OCI-LY7 (cell line): ENCODE data around the gene FBXL17. TPM values are rescaled to one million over a fixed set of nuclear protein-coding genes. Genes with fewer than 3 reads are reported as not detected.

Source experiments
- BruUV-seq: library from RNA; stranded (reverse); fragments of 400-500 nt; replicated peaks from 2 replicates; lab custom pipeline; 2021; lab: Mats Ljungman, UMichigan
- CTCF ChIA-PET: fragments of 300-600 bp; sonication (Branson Sonifier 250); formaldehyde crosslinking; loops from one replicate; lab custom pipeline; 2022; ENCODE audit warnings: antibody characterized with exemption; ENCODE audit not compliant: unreplicated experiment; lab: Charles Lee
- POLR2A ChIA-PET: fragments of 300-600 bp; sonication (Branson Sonifier 250); formaldehyde crosslinking; loops from one replicate; lab custom pipeline; 2022; ENCODE audit warnings: antibody characterized with exemption; lab: Charles Lee
- DNase-seq: peaks from one replicate; pipeline ENCODE4 v3.0.0-alpha.2; 2015; ENCODE audit warnings: low spot score
- H2AFZ ChIP-seq: fragments of 200-600 bp; sonication (generic), shearing (Covaris generic); 2 replicates; pipeline ENCODE4 v1.6.1; 2014; ENCODE audit warnings: mild to moderate bottlenecking, antibody characterized with exemption, low read length, moderate library complexity
- H3K27ac ChIP-seq: fragments of 200-600 bp; sonication (generic); 2 replicates; pipeline ENCODE4 v1.5.1; 2014; ENCODE audit warnings: mixed run types, low read depth, mild to moderate bottlenecking, moderate library complexity, low read length, inconsistent platforms; ENCODE audit not compliant: poor library complexity, severe bottlenecking
- H3K36me3 ChIP-seq: fragments of 200-600 bp; sonication (generic); 2 replicates; pipeline ENCODE4 v1.6.1; 2014; ENCODE audit warnings: mild to moderate bottlenecking, antibody characterized with exemption, low read length, moderate library complexity, mixed read lengths; ENCODE audit not compliant: insufficient read depth
- H3K4me1 ChIP-seq: fragments of 200-600 bp; sonication (generic); 2 replicates; pipeline ENCODE4 v1.5.1; 2014; ENCODE audit warnings: mild to moderate bottlenecking, low read length; ENCODE audit not compliant: insufficient read depth, poor library complexity, severe bottlenecking
- H3K4me2 ChIP-seq: fragments of 200-600 bp; sonication (generic); 2 replicates; pipeline ENCODE4 v1.6.1; 2014; ENCODE audit warnings: mild to moderate bottlenecking, low read length
- H3K4me3 ChIP-seq: fragments of 200-600 bp; sonication (generic); 2 replicates; pipeline ENCODE4 v1.5.1; 2014; ENCODE audit warnings: mild to moderate bottlenecking, low read depth, low read length; ENCODE audit not compliant: poor library complexity, severe bottlenecking
- H3K79me2 ChIP-seq: fragments of 200-600 bp; sonication (generic); 2 replicates; pipeline ENCODE4 v1.6.1; 2016; ENCODE audit warnings: low read depth, mild to moderate bottlenecking, low read length, moderate library complexity, mixed read lengths; ENCODE audit not compliant: insufficient read depth
- H3K9me2 ChIP-seq: fragments of 200-600 bp; sonication (generic); 2 replicates; pipeline ENCODE4 v1.6.1; 2016; ENCODE audit warnings: mild to moderate bottlenecking, low read length, mixed read lengths; ENCODE audit not compliant: insufficient read depth
- H3K9me3 ChIP-seq: fragments of 200-600 bp; sonication (generic); 2 replicates; pipeline ENCODE4 v1.6.1; 2014; ENCODE audit warnings: mild to moderate bottlenecking, mixed run types, low read length, mixed read lengths
- H4K20me1 ChIP-seq: fragments of 200-600 bp; sonication (generic); 2 replicates; pipeline ENCODE4 v1.6.1; 2014; ENCODE audit warnings: mild to moderate bottlenecking, antibody characterized with exemption, low read length, moderate library complexity, mixed read lengths; ENCODE audit not compliant: insufficient read depth
- EZH2phosphoT487 ChIP-seq: fragments of 200-600 bp; sonication (generic); IDR thresholded peaks from 2 replicates; pipeline ENCODE4 v1.6.1; 2018; ENCODE audit warnings: low read depth, borderline replicate concordance, mild to moderate bottlenecking, mixed run types, antibody characterized with exemption, low read length, moderate library complexity, mixed read lengths
- intact Hi-C: fragments of 100-400 bp; cut with micrococcal nuclease; formaldehyde crosslinking; loops from one replicate; pipeline ENCODE4 v1.10.0; 2022; ENCODE audit not compliant: unreplicated experiment
- total RNA-seq, 2 experiments: library from RNA; depleted of rRNA in 1 of 2; stranded (reverse); fragments of >200 nt in 1 of 2; shearing (Covaris generic) in 1 of 2; gene quantifications; 2 replicates each; pipeline ENCODE4 v1.2.3, GENCODE V29; 2014 to 2022
- TF ChIP-seq, protein P1 (sequence below): fragments of 200-600 bp; sonication (generic); conservative IDR thresholded peaks from 2 replicates; pipeline ENCODE4 v1.5.1; 2014; ENCODE audit warnings: mild to moderate bottlenecking, antibody characterized with exemption, low read length, moderate library complexity, mixed read lengths

FBXL17 gene
- total RNA-seq, 2 experiments from 2014 or later = 10.2 to 21.6 TPM

DNA sequence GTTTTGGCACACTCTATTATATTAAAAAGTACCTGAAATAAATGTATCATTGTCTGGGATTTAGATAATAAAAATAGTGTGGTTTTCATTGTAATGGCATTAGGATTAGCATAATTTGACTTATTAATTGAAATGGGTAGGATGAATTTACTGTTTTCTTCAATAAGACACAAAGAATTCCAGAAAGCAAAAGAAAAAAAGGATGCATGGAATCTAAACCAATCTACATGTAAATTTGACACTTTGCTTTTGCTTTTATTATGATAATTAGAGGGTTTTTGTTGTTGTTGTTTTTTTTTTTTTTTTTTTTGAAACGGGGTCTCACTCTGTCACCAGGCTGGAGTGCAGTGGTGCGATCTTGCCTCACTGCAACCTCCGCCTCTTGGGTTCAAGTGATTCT, 406.3 kb downstream of the FBXL17 start:
- Histone ChIP-seq H3K4me3 (no peak overlapping the region), H3K4me2 (no peak overlapping the region), H3K9me3 (no peaks in the 10 kb centered on the region), H3K4me1 (no peaks in the 10 kb centered on the region), H3K79me2 (no peaks in the 10 kb centered on the region), H2AFZ (no peak overlapping the region), H4K20me1 (no peaks in the 10 kb centered on the region), H3K36me3 (no peaks in the 10 kb centered on the region), H3K27ac (no peak overlapping the region), H3K9me2 (no peaks in the 10 kb centered on the region)
- DNase-seq = no peak
- TF ChIP-seq EZH2phosphoT487 = no peak
- TF ChIP-seq, protein P1, sequence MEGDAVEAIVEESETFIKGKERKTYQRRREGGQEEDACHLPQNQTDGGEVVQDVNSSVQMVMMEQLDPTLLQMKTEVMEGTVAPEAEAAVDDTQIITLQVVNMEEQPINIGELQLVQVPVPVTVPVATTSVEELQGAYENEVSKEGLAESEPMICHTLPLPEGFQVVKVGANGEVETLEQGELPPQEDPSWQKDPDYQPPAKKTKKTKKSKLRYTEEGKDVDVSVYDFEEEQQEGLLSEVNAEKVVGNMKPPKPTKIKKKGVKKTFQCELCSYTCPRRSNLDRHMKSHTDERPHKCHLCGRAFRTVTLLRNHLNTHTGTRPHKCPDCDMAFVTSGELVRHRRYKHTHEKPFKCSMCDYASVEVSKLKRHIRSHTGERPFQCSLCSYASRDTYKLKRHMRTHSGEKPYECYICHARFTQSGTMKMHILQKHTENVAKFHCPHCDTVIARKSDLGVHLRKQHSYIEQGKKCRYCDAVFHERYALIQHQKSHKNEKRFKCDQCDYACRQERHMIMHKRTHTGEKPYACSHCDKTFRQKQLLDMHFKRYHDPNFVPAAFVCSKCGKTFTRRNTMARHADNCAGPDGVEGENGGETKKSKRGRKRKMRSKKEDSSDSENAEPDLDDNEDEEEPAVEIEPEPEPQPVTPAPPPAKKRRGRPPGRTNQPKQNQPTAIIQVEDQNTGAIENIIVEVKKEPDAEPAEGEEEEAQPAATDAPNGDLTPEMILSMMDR = no peak
- intact Hi-C loops = no loop called here
- no TSS peak for BruUV-seq
- ChIA-PET POLR2A (no interaction called here), CTCF (no interaction called here)

DNA sequence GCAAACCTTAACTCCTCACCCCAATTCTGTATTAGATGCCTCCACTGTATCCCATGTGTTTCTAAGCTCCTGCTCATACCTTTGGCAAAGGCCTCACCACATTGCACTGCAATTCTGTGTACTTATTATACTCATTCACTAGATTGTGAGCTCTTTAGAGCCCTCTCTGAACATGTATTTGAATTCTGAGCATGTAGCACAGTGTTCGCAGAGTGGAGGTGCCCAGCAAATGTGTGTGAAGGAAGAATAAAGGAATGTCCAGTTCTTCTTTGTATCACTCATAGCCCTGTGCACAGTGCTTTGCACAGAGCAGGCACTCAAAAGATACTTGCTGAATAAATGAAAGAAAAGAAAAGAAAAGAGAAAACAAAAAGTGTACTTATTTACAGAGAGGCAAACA, 410.1 kb downstream of the FBXL17 start:
- Histone ChIP-seq H3K36me3 (no peaks in the 10 kb centered on the region), H3K9me2 (no peaks in the 10 kb centered on the region), H3K4me3 (no peak overlapping the region), H3K9me3 (no peaks in the 10 kb centered on the region), H4K20me1 (no peaks in the 10 kb centered on the region), H3K4me1 (no peaks in the 10 kb centered on the region), H3K79me2 (no peaks in the 10 kb centered on the region), H2AFZ (no peak overlapping the region), H3K27ac (no peak overlapping the region), H3K4me2 (no peak overlapping the region)
- intact Hi-C loops = no loop called here
- TF ChIP-seq, protein P1 = no peak
- no peak for TF ChIP-seq EZH2phosphoT487
- CTCF ChIA-PET = no interaction called here
- DNase-seq = no peak
- BruUV-seq = no TSS peak
- POLR2A ChIA-PET = no interaction called here

DNA sequence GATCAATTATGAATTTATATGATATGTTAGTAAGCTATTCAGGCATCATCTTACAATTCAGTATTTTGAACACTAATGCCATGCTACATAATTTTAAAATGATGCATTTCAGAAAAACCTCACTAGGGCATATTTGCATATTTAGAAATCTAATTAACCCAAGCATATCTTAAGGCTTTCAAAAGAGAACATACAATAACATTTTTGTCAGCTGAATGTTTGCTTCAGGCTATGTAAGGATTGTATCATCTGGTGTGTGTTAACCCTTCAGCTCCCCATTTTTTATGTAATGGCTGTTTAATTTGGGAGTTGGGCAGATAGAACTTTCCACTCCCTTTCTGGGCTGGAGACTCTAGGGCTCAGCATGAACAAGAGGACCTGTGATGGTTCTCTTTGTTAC, 412.1 kb downstream of the FBXL17 start:
- Histone ChIP-seq H4K20me1 (no peaks in the 10 kb centered on the region), H3K9me2 (no peaks in the 10 kb centered on the region), H3K4me2 (no peak overlapping the region), H3K4me1 (no peaks in the 10 kb centered on the region), H3K36me3 (no peaks in the 10 kb centered on the region), H3K4me3 (no peak overlapping the region), H2AFZ (no peak overlapping the region), H3K79me2 (no peaks in the 10 kb centered on the region), H3K9me3 (no peaks in the 10 kb centered on the region), H3K27ac (no peak overlapping the region)
- DNase-seq = no peak
- ChIA-PET POLR2A (no interaction called here), CTCF (no interaction called here)
- TF ChIP-seq EZH2phosphoT487 = no peak
- TF ChIP-seq, protein P1 = no peak
- intact Hi-C loops = no loop called here
- no TSS peak for BruUV-seq
